ENCODE measurements around the gene LARP4B.
A peak's percentile ranks its signal among the peaks of the same experiment; 100 is the strongest.

The LARP4B gene

GRCh38 chr10:824497-824896 lies 107.0 kb downstream of the LARP4B start:
- DNase-seq (ENCODE audit: low spot score): no peak
- in situ Hi-C loops (cut with MboI; ENCODE audit: low pct_unique_long_range_greater_than_20kb, low sequenced_read_pairs, unreplicated experiment): loop anchor here (25.0 kb wide), 1 partner anchor 312 kb away; no protein-coding TSS in a partner anchor
- TF ChIP-seq CTCF (IDR thresholded peaks at IDR 0.05; ENCODE audit: extremely low read depth, insufficient read depth, missing control alignments): no peak

DNA sequence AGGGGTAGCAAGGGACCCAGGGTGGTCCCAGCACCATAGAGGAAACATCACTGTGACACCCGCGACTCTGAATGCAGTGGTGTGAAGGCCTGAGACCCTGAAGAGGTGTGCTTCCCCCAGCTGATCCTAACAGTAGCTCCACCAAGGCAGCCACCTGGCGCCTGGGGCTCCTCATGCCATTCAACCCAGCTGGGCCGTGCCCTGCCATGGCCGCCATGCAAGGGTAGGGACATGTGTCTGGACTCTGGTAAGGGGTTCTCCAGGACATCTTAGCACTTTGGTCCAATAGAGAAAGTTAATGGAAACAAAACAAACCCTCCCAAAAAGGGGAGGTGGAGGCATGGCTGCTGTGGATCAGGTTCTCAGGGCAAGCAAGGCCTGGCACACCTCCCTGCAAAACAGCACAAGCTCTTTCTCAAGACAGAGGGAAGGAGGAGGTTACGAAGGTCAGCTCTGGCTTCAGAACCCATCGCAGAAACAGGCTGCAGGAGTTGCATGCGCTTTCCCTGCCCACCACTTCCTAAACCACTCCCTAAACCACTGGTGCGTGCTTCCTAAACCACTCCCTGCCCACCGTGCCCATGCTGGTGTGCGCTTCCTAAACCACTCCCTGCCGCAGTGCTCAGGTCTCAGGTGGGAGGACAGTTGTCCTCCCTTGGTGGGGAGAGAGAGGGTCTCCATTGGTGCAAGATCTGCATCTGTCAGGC lies 108.7 kb downstream of the LARP4B start:
- peak; percentile 14 for DNase-seq (ENCODE audit: low spot score)
- no peak for TF ChIP-seq CTCF (IDR thresholded peaks at IDR 0.05; ENCODE audit: extremely low read depth, insufficient read depth, missing control alignments)
- in situ Hi-C loops (cut with MboI; ENCODE audit: low pct_unique_long_range_greater_than_20kb, low sequenced_read_pairs, unreplicated experiment): loop anchor here (25.0 kb wide), 1 partner anchor 311 kb away; no protein-coding TSS in a partner anchor

GRCh38 chr10:822197-822596 lies 109.3 kb downstream of the LARP4B start:
- no peak for TF ChIP-seq CTCF (IDR thresholded peaks at IDR 0.05; ENCODE audit: extremely low read depth, insufficient read depth, missing control alignments)
- in situ Hi-C loops (cut with MboI; ENCODE audit: low pct_unique_long_range_greater_than_20kb, low sequenced_read_pairs, unreplicated experiment): loop anchor here (25.0 kb wide), 1 partner anchor 310 kb away; no protein-coding TSS in a partner anchor
- no peak for DNase-seq (ENCODE audit: low spot score)

GRCh38 chr10:821322-821721 lies 110.2 kb downstream of the LARP4B start:
- TF ChIP-seq CTCF (IDR thresholded peaks at IDR 0.05; ENCODE audit: extremely low read depth, insufficient read depth, missing control alignments): no peak
- DNase-seq (ENCODE audit: low spot score): no peak
- in situ Hi-C loops (cut with MboI; ENCODE audit: low pct_unique_long_range_greater_than_20kb, low sequenced_read_pairs, unreplicated experiment): loop anchor here (25.0 kb wide), 1 partner anchor 309 kb away; no protein-coding TSS in a partner anchor

DNA sequence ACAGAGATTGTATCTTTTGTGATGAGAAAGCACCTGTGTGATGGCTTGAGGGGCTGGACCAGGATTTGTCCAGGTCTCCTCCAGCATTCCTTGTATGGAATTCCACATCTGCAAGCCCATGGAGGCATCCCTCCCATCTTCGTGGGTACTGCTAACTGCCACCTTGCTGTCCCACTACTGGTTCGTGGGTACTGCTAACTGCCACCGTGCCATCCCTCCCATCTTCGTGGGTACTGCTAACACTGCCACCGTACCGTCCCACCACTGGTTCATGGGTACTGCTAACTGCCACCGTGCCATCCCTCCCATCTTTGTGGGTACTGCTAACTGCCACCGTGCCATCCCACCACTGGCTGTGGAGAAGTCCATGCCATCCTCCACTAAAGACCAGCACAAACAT lies 111.7 kb downstream of the LARP4B start:
- in situ Hi-C loops (cut with MboI; ENCODE audit: low pct_unique_long_range_greater_than_20kb, low sequenced_read_pairs, unreplicated experiment): loop anchor here (25.0 kb wide), 1 partner anchor 308 kb away; no protein-coding TSS in a partner anchor
- no peak for TF ChIP-seq CTCF (IDR thresholded peaks at IDR 0.05; ENCODE audit: extremely low read depth, insufficient read depth, missing control alignments)
- DNase-seq (ENCODE audit: low spot score): no peak

DNA sequence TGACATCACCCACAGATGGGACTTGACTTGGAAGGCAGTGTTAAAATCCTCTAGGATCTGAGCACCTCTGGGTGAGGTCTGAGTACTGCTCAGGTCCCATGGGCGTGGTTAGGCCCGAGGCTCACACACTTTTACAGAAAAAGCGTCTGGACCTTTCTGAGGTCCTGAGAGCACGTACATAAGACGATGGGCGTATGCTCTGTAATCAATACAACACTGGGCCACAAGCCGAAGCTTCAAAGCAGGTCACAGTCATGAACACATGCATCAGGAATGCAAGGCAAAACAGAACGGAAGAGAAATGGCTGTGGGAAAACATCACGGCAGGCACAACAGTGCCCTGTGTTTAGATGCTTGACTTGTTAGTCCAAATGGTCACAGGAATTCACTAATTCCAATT lies 112.2 kb downstream of the LARP4B start:
- TF ChIP-seq CTCF (IDR thresholded peaks at IDR 0.05; ENCODE audit: extremely low read depth, insufficient read depth, missing control alignments): no peak
- in situ Hi-C loops (cut with MboI; ENCODE audit: low pct_unique_long_range_greater_than_20kb, low sequenced_read_pairs, unreplicated experiment): loop anchor here (25.0 kb wide), 1 partner anchor 307 kb away; no protein-coding TSS in a partner anchor
- no peak for DNase-seq (ENCODE audit: low spot score)
